GM21528 (cell line): ENCODE measurements around the gene TAP1.
"Not testable (repeated sequence)": the region's sequence is repeated elsewhere in the genome, so short reads cannot be mapped to it uniquely, and the experiment has no call there.

Experiments used
- ATAC-seq: cut with Tn5 transposase; IDR thresholded peaks from one replicate; pipeline ENCODE4 v1.9.1; 2021; ENCODE audit warnings: mild to moderate bottlenecking, moderate library complexity; ENCODE audit not compliant: unreplicated experiment, low FRiP score

The TAP1 gene

GRCh38 chr6:32853541-32854375, at the start of gene TAP1, which contains the start of gene PSMB9:
Gene TAP1 (minus strand): TSS chr6:32853704. CDS start chr6:32853636, 68 bp downstream.
Gene PSMB9 (plus strand): TSS chr6:32854192. CDS start chr6:32854230, 38 bp downstream.
- peak; percentile 81 for ATAC-seq

GRCh38 chr6:32895006-32895345, 41.5 kb upstream of the TAP1 start:
- ATAC-seq, result peak; percentile 28

- peak; percentile 89 for ATAC-seq
These were observed 40.8 kb upstream of the TAP1 start for GRCh38 chr6:32894085-32895005.

- no peak for ATAC-seq
These were observed 37.3 kb upstream of the TAP1 start for GRCh38 chr6:32890831-32891230.

GRCh38 chr6:32889533-32889932, 36.0 kb upstream of the TAP1 start:
- ATAC-seq, result no peak

- ATAC-seq, result no peak
These were observed 35.1 kb upstream of the TAP1 start for GRCh38 chr6:32888576-32888975.

GRCh38 chr6:32887616-32888015, 34.1 kb upstream of the TAP1 start:
- no peak for ATAC-seq

GRCh38 chr6:32886681-32887383, 33.3 kb upstream of the TAP1 start:
- ATAC-seq, result no peak

GRCh38 chr6:32885698-32886286, 32.3 kb upstream of the TAP1 start:
- no peak for ATAC-seq

GRCh38 chr6:32883789-32884188, 30.3 kb upstream of the TAP1 start:
- no peak for ATAC-seq

GRCh38 chr6:32882879-32883250, 29.4 kb upstream of the TAP1 start:
- ATAC-seq, result no peak

- not testable (repeated sequence) for ATAC-seq
These were observed 27.5 kb upstream of the TAP1 start for GRCh38 chr6:32880962-32881361.

GRCh38 chr6:32879691-32880090, 26.2 kb upstream of the TAP1 start:
- ATAC-seq, result no peak

GRCh38 chr6:32876603-32877002, 23.1 kb upstream of the TAP1 start:
- ATAC-seq, result no peak

- ATAC-seq, result not testable (repeated sequence)
These were observed 20.4 kb upstream of the TAP1 start for GRCh38 chr6:32873947-32874346.

- no peak for ATAC-seq
These were observed 14.8 kb upstream of the TAP1 start for GRCh38 chr6:32868257-32868788.

- no peak for ATAC-seq
These were observed 14.2 kb upstream of the TAP1 start for GRCh38 chr6:32867554-32868256.

- no peak for ATAC-seq
These were observed 13.5 kb upstream of the TAP1 start for GRCh38 chr6:32867022-32867477.

GRCh38 chr6:32865724-32866443, 12.4 kb upstream of the TAP1 start:
- no peak for ATAC-seq
